ENCODE data around the gene CXADR.

DNA sequence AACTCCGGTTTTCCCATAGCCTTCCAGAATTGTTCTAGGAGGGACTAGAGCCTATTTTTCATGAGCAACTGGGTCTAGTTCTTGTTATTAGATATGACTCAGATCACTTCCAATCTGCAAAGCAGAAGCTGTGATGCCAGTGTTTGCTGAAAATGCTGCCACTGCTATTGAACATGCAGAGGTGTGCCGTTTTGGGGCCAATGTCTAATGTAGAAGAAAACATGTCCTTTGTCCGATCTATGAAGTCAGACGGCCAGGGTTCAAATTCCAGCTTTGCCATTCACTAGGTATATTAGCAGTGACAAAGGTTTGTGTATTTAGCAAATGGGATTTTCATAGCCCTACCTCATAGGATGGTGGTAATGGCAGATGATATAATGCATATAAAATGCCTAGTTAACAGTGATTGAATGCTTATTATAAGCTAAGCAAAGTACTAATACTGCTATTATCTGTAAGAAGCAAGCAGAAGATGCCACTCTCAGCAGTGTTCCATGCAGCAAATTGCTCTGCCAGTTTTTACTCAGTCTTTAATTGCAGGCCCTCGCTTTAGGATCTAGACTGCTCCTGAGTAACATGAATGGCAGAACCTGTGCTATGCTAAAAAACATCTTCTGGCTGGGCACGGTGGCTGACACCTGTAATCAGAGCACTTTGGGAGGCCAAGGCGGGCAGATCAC lies 40.1 kb upstream of the CXADR start:
- TF ChIP-seq, protein P1, sequence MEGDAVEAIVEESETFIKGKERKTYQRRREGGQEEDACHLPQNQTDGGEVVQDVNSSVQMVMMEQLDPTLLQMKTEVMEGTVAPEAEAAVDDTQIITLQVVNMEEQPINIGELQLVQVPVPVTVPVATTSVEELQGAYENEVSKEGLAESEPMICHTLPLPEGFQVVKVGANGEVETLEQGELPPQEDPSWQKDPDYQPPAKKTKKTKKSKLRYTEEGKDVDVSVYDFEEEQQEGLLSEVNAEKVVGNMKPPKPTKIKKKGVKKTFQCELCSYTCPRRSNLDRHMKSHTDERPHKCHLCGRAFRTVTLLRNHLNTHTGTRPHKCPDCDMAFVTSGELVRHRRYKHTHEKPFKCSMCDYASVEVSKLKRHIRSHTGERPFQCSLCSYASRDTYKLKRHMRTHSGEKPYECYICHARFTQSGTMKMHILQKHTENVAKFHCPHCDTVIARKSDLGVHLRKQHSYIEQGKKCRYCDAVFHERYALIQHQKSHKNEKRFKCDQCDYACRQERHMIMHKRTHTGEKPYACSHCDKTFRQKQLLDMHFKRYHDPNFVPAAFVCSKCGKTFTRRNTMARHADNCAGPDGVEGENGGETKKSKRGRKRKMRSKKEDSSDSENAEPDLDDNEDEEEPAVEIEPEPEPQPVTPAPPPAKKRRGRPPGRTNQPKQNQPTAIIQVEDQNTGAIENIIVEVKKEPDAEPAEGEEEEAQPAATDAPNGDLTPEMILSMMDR (IDR thresholded peaks at IDR 0.05), result no peak
- TF ChIP-seq, protein P2, sequence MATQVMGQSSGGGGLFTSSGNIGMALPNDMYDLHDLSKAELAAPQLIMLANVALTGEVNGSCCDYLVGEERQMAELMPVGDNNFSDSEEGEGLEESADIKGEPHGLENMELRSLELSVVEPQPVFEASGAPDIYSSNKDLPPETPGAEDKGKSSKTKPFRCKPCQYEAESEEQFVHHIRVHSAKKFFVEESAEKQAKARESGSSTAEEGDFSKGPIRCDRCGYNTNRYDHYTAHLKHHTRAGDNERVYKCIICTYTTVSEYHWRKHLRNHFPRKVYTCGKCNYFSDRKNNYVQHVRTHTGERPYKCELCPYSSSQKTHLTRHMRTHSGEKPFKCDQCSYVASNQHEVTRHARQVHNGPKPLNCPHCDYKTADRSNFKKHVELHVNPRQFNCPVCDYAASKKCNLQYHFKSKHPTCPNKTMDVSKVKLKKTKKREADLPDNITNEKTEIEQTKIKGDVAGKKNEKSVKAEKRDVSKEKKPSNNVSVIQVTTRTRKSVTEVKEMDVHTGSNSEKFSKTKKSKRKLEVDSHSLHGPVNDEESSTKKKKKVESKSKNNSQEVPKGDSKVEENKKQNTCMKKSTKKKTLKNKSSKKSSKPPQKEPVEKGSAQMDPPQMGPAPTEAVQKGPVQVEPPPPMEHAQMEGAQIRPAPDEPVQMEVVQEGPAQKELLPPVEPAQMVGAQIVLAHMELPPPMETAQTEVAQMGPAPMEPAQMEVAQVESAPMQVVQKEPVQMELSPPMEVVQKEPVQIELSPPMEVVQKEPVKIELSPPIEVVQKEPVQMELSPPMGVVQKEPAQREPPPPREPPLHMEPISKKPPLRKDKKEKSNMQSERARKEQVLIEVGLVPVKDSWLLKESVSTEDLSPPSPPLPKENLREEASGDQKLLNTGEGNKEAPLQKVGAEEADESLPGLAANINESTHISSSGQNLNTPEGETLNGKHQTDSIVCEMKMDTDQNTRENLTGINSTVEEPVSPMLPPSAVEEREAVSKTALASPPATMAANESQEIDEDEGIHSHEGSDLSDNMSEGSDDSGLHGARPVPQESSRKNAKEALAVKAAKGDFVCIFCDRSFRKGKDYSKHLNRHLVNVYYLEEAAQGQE (IDR thresholded peaks at IDR 0.05; ENCODE audit: insufficient read depth in 1 of 2, low read depth in 2 of 2, low read length in 1 of 2), result no peak
